Heart left ventricle (tissue), 16 donors: ENCODE results near the gene TTN. TPM values are rescaled to one million over a fixed set of nuclear protein-coding genes. Genes with fewer than 3 reads are reported as not detected.

Source experiments
- ATAC-seq, 4 donors: fragments of 200-7000 bp; cut with Tn5 transposase; one replicate each; pipeline ENCODE4 v1.9.1; 2020 to 2022; ENCODE audit warnings: moderate library complexity in 4 of 4, mild to moderate bottlenecking in 3 of 4, moderate number of reproducible peaks in 1 of 4
- DNase-seq, 5 donors: peaks; one replicate each; pipeline ENCODE4 v3.0.0-alpha.2; 2020
- H3K27ac ChIP-seq, 12 donors: fragments of 200-600 bp; sonication (generic) in 4 of 12; one replicate each; pipeline versions ENCODE4 v1.5.0 to v1.8.0; 2016 to 2022; ENCODE audit warnings: mild to moderate bottlenecking in 2 of 12
- H3K27me3 ChIP-seq, 9 donors: fragments of 200-600 bp; sonication (generic) in 2 of 9; one replicate each; pipeline versions ENCODE4 v1.5.1 to v1.8.0; 2016 to 2022; ENCODE audit warnings: mild to moderate bottlenecking in 3 of 9
- H3K36me3 ChIP-seq, 9 donors: fragments of 200-600 bp; sonication (generic) in 2 of 9; one replicate each; pipeline versions ENCODE4 v1.5.0 to v1.8.0; 2018 to 2022; ENCODE audit warnings: mild to moderate bottlenecking in 2 of 9
- H3K4me1 ChIP-seq, 12 donors: fragments of 200-600 bp; sonication (generic) in 4 of 12; one replicate each; pipeline versions ENCODE4 v1.5.0 to v1.8.0; 2016 to 2022; ENCODE audit warnings: mild to moderate bottlenecking in 3 of 12
- H3K4me3 ChIP-seq, 12 donors: fragments of 200-600 bp; sonication (generic) in 4 of 12; one replicate each; pipeline versions ENCODE4 v1.5.0 to v1.8.0; 2017 to 2022; ENCODE audit warnings: mild to moderate bottlenecking in 9 of 12, moderate library complexity in 4 of 12
- H3K9me3 ChIP-seq, 12 donors: fragments of 200-600 bp; sonication (generic) in 4 of 12; one replicate each; pipeline versions ENCODE4 v1.5.0 to v1.8.0; 2016 to 2022; ENCODE audit warnings: mild to moderate bottlenecking in 1 of 12
- POLR2A ChIP-seq, 2 donors: fragments of 450-650 bp; IDR thresholded peaks; one replicate each; pipeline ENCODE4 v1.6.1; 2017; ENCODE audit warnings: antibody characterized with exemption in 2 of 2, mild to moderate bottlenecking in 2 of 2, moderate library complexity in 2 of 2
- WGBS, 4 donors: extraction: QIAGEN DNeasy Blood & Tissue Kit in 2 of 4; methylation state at CpG; one replicate each; pipeline versions ENCODE4 v1.1.5 to v1.1.7; 2013 to 2018; 5-methylcytosine and 5-hydroxymethylcytosine counted together
- intact Hi-C, 10 donors: fragments of 100-400 bp; cut with DNase I; formaldehyde crosslinking; loops; one replicate each; pipeline versions ENCODE4 v1.11.1 to v1.14.2; 2022
- polyA plus RNA-seq, 2 donors: library from polyadenylated mRNA; stranded (reverse); fragments of 200-250 nt; gene quantifications; one replicate each; pipeline ENCODE4 v1.2.3, GENCODE V29; 2013
- total RNA-seq, 9 donors: library from RNA; depleted of rRNA in 2 of 9; stranded (reverse); fragments of >200 nt in 2 of 9; fragmentation: NEBNext Ultra II Directional in 3 of 9; extraction: Animal tissue kit (Norgen Biotek cat#: 25700) in 3 of 9; gene quantifications; one replicate each; pipeline versions ENCODE4 v1.1.0 to v1.2.4, GENCODE V29; 2016 to 2023
- TF ChIP-seq, protein P1 (sequence below), 12 donors: fragments of 200-600 bp; sonication (generic) in 4 of 12; IDR thresholded peaks; one replicate each; pipeline versions ENCODE4 v1.5.0 to v1.8.0; 2018 to 2022; ENCODE audit warnings: antibody characterized with exemption in 12 of 12, mild to moderate bottlenecking in 5 of 12
- donor health status: ischemic (EF 13 %, LVEDD 7.1; RV severe dilation, severe dysfunction).
- donor health status: healthy with polysubstance abuse.
- donor health status: DM: no; HTN: yes; CAD: no.
- donor health status: DM: no; HTN: no; CAD: no.
- donor health status: ischemic (EF 25% LVEDD 6.9; RV normal size, moderate dysfunction).
- donor health status: ischemic (EF 25% LVEDD 5.7; RV mildly dilated, moderate dysfunction).
- donor health status: healthy.
- donor health status: DM: yes; HTN: yes; CAD: no.
- donor health status: ischemic (EF 35%, LVEDD 5.7; RV mildly dilated, moderate dysfunction).
- donor health status: nonischemic (EF 11% LVEDD 7.7; RV severe dilation, severe dysfunction).
- donor health status: DM: yes; HTN: yes; CAD: no.
- donor health status: PGD.
- donor health status: ischemic (EF 29% LVEDD 5.4; RV normal size, mild dysfunction).
- donor health status: nonischemic (EF 23%, LVEDD 6.1; RV moderate dilation, normal function).

Gene TTN
- total and polyA plus RNA-seq, 11 donors, result 136 to 4,653 (median 3,379) TPM

DNA sequence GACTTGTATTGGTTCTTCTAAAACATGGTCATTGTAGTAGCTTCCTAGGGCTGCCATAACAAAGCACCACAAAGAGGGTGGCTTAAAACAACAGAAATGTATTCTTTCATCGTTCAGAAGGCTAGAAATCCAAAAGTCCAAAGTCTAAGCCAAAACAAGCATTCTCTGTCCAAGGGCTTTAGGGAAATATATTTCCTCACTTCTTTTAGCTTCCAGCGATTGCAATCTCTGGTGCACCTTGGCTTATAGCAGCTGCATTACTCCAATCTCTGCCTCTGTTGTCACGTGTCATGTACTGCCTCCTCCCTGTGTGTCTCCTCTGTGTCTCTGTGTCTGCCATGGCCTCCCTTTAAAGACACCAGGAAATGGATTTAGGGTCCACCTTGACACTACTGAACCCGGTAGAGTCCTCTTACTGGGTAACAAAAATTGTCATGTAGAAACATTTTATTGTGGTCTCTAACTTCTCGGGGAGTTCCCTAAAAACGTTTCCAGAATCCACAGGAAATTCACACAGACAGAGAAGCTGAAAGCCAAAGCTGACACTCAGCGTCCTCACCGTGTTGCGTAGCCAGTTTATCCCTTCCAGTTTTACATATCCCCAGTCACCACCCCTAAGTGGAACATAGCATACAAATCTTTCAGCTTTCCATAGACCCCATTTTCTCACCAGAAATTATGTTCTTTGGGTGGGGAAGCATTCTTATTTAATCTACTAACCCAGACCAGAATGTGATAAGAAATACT, 20.7 kb upstream of the TTN start:
- DNase-seq (no peak), ATAC-seq (peak in 3 of 4 donors; percentile 55 to 70 (median 70))
- H3K4me1 ChIP-seq, result peaks cover 0 to 37% (median 25%) of the 10 kb centered on the region in 12 donors
- 54 to 78% (median 67%) methylated on average over 9 of the region's 9 CpGs for WGBS, 4 donors
- TF ChIP-seq, protein P1, sequence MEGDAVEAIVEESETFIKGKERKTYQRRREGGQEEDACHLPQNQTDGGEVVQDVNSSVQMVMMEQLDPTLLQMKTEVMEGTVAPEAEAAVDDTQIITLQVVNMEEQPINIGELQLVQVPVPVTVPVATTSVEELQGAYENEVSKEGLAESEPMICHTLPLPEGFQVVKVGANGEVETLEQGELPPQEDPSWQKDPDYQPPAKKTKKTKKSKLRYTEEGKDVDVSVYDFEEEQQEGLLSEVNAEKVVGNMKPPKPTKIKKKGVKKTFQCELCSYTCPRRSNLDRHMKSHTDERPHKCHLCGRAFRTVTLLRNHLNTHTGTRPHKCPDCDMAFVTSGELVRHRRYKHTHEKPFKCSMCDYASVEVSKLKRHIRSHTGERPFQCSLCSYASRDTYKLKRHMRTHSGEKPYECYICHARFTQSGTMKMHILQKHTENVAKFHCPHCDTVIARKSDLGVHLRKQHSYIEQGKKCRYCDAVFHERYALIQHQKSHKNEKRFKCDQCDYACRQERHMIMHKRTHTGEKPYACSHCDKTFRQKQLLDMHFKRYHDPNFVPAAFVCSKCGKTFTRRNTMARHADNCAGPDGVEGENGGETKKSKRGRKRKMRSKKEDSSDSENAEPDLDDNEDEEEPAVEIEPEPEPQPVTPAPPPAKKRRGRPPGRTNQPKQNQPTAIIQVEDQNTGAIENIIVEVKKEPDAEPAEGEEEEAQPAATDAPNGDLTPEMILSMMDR (IDR thresholded peaks at IDR 0.05), result no peak
- no peak for TF ChIP-seq POLR2A (IDR thresholded peaks at IDR 0.05)
- no peaks in the 10 kb centered on the region for H3K27me3 ChIP-seq
- peaks cover 0 to 11% (median 0%) of the 10 kb centered on the region in 12 donors for H3K9me3 ChIP-seq
- H3K27ac ChIP-seq, result peak overlapping the region in 7 of 12 donors; percentile 1 to 66 (median 42)
- intact Hi-C loops, result loop anchor here in 2 of 10 donors (5.0 kb wide), 2 partner anchors 34 to 64 kb away; no protein-coding TSS in a partner anchor
- H3K4me3 ChIP-seq, result peak overlapping the region in 4 of 12 donors; percentile 1 to 34 (median 26)
- peaks cover 0 to 16% (median 0%) of the 10 kb centered on the region in 9 donors for H3K36me3 ChIP-seq

DNA sequence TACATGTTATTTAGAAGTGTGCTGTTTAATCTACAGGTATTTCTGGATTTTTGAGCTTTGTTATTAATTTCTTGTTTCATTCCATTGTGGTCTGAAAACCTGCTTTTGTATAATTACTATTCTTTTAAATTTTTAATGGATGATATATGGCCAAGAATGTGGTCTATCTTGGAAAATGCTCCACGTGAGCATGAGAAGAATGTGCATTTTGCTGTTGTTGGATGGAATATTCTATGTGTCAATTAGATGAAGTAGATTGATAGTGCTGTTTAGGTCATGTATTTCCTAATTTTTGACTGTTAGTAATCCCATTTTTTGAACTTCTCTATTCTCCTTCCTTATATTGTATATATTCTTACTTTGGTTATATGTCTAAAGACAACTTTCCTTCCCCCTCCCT, 19.9 kb upstream of the TTN start:
- no peak overlapping the region for H3K4me3 ChIP-seq
- peaks cover 0 to 37% (median 25%) of the 10 kb centered on the region in 12 donors for H3K4me1 ChIP-seq
- no peak for DNase-seq
- H3K27me3 ChIP-seq, result no peaks in the 10 kb centered on the region
- no peak for TF ChIP-seq POLR2A (IDR thresholded peaks at IDR 0.05)
- TF ChIP-seq, protein P1 (IDR thresholded peaks at IDR 0.05), result no peak
- intact Hi-C loops, result loop anchor here in 2 of 10 donors (5.0 kb wide), 2 partner anchors 35 to 65 kb away; no protein-coding TSS in a partner anchor
- H3K9me3 ChIP-seq, result peaks cover 0 to 11% (median 0%) of the 10 kb centered on the region in 12 donors
- ATAC-seq, result no peak
- H3K27ac ChIP-seq, result peak overlapping the region in 3 of 12 donors; percentile 17 to 66 (median 58)
- H3K36me3 ChIP-seq, result peaks cover 0 to 16% (median 0%) of the 10 kb centered on the region in 9 donors
- WGBS, 4 donors, result 85 to 91% (median 86%) methylated on average over 1 of the region's 1 CpG

DNA sequence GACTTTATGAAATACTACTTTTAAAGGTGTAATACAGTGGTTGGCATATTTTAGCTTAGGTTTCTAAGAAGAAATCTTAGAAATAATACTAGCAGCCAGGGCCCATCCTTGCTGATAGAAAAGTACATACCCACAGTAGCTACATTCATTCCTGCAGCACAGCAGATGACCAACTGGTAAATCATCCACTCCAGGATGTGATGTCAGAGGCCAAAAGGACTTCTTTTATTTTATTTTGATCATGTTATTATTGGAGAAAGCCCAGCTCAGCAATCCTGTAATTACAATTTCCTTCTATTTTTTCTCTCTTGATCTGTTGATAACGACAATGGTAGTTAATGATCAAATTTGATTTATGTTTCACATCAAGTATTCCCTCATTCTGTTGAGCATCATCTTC, 18.0 kb upstream of the TTN start:
- 0 to 36% (median 14%) methylated on average over 1 of the region's 1 CpG for WGBS, 4 donors
- peaks cover 0 to 31% (median 19%) of the 10 kb centered on the region in 12 donors for H3K4me1 ChIP-seq
- H3K36me3 ChIP-seq, result peaks cover 0 to 16% (median 0%) of the 10 kb centered on the region in 9 donors
- no peak overlapping the region for H3K4me3 ChIP-seq
- no peak for ATAC-seq
- intact Hi-C loops, result loop anchor here in 2 of 10 donors (5.0 kb wide), 2 partner anchors 37 to 67 kb away; no protein-coding TSS in a partner anchor
- peaks cover 0 to 11% (median 0%) of the 10 kb centered on the region in 12 donors for H3K9me3 ChIP-seq
- H3K27me3 ChIP-seq, result no peaks in the 10 kb centered on the region
- no peak overlapping the region for H3K27ac ChIP-seq
- no peak for TF ChIP-seq POLR2A (IDR thresholded peaks at IDR 0.05)
- TF ChIP-seq, protein P1 (IDR thresholded peaks at IDR 0.05), result no peak
- DNase-seq, result no peak

DNA sequence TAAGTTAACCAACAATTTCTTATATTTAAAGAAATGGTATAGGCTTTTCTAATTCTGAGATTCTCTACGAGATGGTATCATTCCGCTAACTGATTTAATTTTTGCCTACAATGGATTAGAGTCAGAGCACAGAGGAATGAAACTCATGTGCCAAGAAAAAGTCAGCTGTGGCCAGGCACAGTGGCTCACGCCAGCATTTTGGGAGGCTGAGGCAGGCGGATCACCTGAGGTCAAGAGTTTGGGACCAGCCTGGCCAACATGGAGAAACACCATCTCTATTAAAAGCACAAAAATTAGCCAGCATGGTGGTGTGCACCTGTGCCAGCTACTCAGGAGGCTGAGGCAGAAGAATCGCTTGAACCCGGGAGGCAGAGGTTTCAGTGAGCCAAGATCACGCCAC, 17.0 kb upstream of the TTN start:
- Histone ChIP-seq H3K4me1 (peaks cover 0 to 31% (median 12%) of the 10 kb centered on the region in 12 donors), H3K4me3 (no peak overlapping the region), H3K9me3 (peaks cover 0 to 11% (median 0%) of the 10 kb centered on the region in 12 donors), H3K27me3 (no peaks in the 10 kb centered on the region), H3K36me3 (peaks cover 0 to 13% (median 0%) of the 10 kb centered on the region in 9 donors), H3K27ac (peak overlapping the region in 1 of 12 donors; percentile 8)
- intact Hi-C loops, result no loop called here
- ATAC-seq (peak in 3 of 4 donors; percentile 25 to 69 (median 34)), DNase-seq (peak in 1 of 5 donors; percentile 42)
- WGBS, 4 donors, result 65 to 81% (median 73%) methylated on average over 7 of the region's 7 CpGs
- TF ChIP-seq, protein P1 (IDR thresholded peaks at IDR 0.05), result no peak
- TF ChIP-seq POLR2A (IDR thresholded peaks at IDR 0.05), result no peak
